GM18507 (cell line): ENCODE results near the gene ZNF438.
"Not testable (repeated sequence)": the region's sequence is repeated elsewhere in the genome, so short reads cannot be mapped to it uniquely, and the experiment has no call there.

Experiments
- DNase-seq: peaks from one replicate; pipeline ENCODE4 v3.0.0; 2011; ENCODE audit warnings: low read depth; ENCODE audit not compliant: insufficient read length; ENCODE audit errors: extremely low spot score
- FAIRE-seq: peaks from 2 replicates; lab custom pipeline; 2011; peaks lifted over from hg19 to GRCh38; lab: Jason Lieb, UNC

Gene ZNF438

GRCh38 chr10:30803892-30804322 lies 227.8 kb downstream of the ZNF438 start:
- FAIRE-seq (no peak), DNase-seq (no peak)

DNA sequence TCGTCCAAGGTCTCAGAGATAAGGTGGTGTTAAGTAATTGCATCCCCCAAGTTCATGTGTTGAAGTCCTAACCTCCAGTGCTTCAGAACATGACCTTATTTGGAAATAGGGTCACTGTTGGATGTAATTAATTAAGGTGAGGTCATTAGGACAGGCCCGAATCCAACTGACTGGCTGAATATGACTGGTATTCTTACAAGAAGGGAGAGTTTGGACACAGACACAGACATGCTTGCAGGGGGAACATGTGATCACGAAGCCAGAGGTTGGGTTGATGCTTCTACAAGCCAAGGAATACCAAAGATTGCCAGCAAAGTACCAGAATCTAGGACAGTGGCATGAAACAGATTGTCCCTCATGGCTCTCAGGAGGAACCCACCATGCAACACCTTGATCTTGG lies 228.6 kb downstream of the ZNF438 start:
- DNase-seq: no peak
- no peak for FAIRE-seq

- no peak for FAIRE-seq
- DNase-seq: no peak
These were observed 231.3 kb downstream of the ZNF438 start for GRCh38 chr10:30800368-30800767.

GRCh38 chr10:30798646-30799185 lies 232.9 kb downstream of the ZNF438 start:
- DNase-seq: no peak
- no peak for FAIRE-seq

DNA sequence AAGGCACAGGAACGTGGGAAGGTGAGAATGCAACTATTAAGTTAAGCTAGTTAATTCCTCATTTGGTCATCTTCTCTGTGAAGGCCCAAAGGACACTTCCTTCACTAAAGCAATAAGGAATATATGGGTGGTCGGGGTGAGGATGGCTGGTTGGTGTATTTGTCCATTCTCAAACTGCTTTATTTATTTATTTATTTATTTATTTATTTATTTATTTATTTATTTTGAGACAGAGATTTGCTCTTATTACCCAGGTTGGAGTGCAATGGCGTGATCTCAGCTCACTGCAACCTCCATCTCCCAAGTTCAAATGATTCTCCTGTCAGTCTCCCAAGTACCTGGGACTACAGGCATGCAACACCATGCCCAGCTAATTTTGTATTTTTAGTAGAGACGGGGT lies 236.6 kb downstream of the ZNF438 start:
- not testable (repeated sequence) for DNase-seq, FAIRE-seq
